Measurements from ENCODE around the gene CPT1B.

Gene CPT1B

DNA sequence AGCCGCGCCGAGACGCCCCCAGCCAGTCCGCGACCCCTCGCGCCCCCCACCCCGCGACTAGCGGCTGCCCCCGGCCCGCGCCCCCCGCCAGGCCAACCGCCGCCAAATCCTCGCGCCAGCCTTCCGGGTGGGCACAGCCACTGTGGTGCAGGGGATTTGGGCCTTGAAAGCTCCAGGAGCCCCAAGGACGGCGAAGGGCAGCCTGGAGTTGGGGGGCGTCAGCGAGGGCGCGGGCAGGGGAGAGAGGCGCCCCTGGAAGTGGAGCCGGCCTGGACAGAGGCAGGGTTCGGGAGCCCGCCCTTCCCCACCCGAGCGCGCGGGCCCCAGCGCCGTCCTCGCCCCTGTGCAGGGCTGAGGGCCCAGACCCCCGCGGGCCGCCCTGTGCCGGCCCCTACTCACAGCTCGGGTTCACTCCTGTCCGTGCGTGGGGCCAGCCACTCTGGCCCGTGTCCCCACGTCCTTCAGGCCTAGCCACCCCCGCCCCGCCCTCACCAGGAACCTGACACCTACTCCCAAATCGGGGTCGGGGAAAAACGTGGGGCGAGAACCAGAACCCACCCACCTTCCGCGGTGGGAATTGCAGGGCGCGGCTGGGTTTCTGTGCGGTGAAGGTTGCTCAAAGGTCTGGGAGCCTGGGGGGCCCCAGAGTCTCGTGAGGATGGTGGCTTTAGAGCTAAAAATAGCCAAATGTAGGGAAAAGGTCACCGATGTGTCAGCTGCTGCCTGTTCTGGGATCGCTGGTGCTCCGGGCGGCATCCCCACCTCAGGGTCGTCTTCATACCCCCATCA, at the start of gene CPT1B:
TSS of gene CPT1B (minus strand) at position 441 of the 789 bp plus-strand sequence. CDS start 512 bp downstream, outside the sequence.
- ChIA-PET POLR2A (ENCODE audit: low non-redundant PET) (no interaction called here), CTCF (interaction anchor here (1.0 kb wide), 1 partner anchor 52 kb away, joined by 3 read pairs; no protein-coding TSS in a partner anchor)
- no peak for DNase-seq (ENCODE audit: low spot score)
- TF ChIP-seq, protein P1, sequence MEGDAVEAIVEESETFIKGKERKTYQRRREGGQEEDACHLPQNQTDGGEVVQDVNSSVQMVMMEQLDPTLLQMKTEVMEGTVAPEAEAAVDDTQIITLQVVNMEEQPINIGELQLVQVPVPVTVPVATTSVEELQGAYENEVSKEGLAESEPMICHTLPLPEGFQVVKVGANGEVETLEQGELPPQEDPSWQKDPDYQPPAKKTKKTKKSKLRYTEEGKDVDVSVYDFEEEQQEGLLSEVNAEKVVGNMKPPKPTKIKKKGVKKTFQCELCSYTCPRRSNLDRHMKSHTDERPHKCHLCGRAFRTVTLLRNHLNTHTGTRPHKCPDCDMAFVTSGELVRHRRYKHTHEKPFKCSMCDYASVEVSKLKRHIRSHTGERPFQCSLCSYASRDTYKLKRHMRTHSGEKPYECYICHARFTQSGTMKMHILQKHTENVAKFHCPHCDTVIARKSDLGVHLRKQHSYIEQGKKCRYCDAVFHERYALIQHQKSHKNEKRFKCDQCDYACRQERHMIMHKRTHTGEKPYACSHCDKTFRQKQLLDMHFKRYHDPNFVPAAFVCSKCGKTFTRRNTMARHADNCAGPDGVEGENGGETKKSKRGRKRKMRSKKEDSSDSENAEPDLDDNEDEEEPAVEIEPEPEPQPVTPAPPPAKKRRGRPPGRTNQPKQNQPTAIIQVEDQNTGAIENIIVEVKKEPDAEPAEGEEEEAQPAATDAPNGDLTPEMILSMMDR (conservative IDR thresholded peaks at IDR 0.05; ENCODE audit: low read depth) = no peak
- H3K27ac ChIP-seq = peak within 1 kb of the TSS; percentile 93

DNA sequence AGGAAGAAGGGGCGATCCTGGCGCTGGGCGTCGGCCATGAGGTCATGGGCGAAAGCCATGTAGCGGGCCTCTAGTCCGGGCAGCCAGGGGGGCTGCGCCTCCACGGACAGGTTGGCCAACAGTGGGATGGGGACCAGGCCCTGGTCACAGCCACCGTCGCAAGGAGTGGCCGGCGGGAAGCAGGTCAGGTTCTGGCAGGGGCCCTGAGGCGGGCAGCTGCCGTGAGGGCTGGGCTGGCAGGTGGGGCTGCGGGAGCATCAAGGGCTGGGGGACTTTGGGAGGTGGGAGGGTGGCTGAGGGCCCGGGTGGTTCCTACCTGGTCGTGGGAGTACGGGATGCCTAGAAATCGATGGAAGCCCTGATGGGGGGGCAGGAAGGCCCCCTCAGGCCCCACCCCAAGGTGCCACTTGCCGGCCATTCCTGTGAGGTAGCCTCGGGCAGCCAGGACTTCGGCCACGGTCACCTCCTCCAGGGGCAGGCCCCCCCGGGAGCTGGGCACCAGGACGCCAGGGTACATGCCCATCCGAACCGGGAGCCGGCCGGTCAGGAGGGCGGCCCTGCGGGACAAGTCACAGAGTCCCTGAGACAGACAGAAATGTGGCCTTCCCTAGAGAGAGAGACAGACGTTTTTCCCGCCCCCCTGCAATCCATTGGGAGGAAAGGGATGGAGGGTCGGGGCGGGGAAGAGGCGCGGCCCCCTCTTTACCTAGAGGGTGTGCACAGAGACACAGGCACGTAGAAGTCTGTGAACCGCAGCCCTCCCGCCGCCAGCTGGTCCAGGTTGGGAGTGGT, 48.8 kb upstream of the CPT1B start:
- peak overlapping the region; percentile 67 for H3K27ac ChIP-seq
- no peak for DNase-seq (ENCODE audit: low spot score)
- TF ChIP-seq, protein P1 (conservative IDR thresholded peaks at IDR 0.05; ENCODE audit: low read depth) = no peak
- CTCF ChIA-PET = interaction anchor here (0.7 kb wide), 1 partner anchor 64 kb away, joined by 3 read pairs; no protein-coding TSS in a partner anchor
- POLR2A ChIA-PET (ENCODE audit: low non-redundant PET) = no interaction called here

DNA sequence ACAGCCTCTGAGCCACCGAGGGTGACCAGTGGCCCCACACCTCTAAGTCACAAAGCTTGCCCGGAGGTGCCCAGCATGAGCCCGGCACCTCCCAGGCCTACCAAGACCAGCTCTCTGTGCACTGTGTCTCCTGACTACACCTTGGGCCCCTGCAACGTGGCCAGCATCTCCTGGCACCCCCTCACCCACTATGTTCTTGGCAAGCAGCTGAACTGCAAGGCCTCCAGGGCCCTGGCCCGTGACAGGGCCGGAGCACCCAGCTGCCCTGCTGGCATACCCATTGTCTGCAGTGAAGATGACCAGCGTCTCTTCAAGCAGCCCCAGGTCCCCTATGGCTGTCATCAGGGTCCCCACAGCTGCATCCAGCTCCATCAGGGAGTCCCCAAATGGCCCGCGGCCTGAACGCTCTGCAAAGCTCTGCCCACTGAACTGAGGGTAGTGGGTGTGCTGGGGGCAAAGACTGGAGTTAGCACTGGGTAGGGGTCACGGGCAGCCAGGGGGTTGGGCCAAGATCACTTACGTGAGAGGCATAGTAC, 48.2 kb upstream of the CPT1B start:
- ChIA-PET POLR2A (ENCODE audit: low non-redundant PET) (no interaction called here), CTCF (interaction anchor here (0.7 kb wide), 1 partner anchor 65 kb away, joined by 3 read pairs; no protein-coding TSS in a partner anchor)
- TF ChIP-seq, protein P1 (conservative IDR thresholded peaks at IDR 0.05; ENCODE audit: low read depth) = no peak
- DNase-seq (ENCODE audit: low spot score) = no peak
- H3K27ac ChIP-seq = peak overlapping the region; percentile 67; the same call in 1 of the 2 replicates

DNA sequence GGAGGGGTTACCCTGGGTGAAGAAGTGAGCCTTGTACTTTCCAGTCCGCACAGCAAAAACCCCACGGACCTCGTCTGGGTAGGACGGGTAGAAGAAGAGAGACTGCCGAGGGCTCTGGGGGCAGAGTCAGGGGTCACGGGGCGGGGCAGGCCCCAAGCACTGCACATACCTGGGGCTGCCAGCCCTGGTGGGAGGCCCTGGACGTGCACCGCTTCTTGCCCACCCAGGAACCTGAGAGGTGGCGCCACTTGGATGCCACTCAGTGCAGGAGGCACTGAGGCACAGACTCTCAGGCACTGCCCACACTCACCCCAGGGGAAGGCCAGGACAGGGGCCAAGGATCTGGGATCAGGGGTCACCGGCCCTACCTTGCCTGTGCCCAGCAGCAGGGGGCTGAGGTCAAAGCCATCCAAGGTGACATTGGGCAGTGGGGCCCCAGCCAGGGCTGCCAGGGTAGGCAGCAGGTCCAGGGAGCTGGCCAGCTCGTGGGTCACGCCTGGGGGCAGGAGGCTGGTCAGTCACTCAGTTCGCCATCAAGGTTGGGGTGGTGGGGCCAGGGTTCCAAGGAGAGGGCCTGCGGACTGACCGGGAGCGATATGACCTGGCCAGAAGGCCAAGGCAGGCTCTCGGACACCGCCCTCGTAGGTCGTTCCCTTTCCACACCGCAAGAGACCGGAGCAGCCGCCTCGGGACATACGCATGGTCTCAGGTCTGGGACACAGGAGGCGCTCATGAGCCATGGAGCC, 47.5 kb upstream of the CPT1B start:
- ChIA-PET CTCF (no interaction called here), POLR2A (ENCODE audit: low non-redundant PET) (no interaction called here)
- TF ChIP-seq, protein P1 (conservative IDR thresholded peaks at IDR 0.05; ENCODE audit: low read depth) = no peak
- DNase-seq (ENCODE audit: low spot score) = no peak
- no peak overlapping the region for H3K27ac ChIP-seq

DNA sequence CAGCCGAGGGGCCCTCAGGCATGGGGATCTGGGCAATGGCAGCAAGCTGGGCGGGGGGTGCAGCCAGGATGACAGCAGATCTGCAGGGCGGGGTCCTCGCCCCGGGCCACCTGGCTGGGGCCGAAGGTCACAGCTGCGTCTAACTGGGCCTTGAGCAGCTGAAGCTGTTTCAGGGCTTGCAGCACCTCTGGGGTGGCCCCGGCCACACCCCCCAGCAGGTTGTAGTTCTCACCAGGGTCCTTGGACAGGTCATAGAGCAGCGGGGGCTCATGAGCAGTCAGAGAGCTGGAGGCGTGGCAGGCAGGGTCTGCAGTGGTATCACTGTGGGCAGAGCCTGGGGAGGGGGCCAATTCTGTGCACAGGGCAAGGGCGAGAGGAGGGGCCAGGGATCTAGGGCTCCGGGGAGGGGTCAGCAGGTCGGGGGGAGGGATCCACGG, 46.9 kb upstream of the CPT1B start:
- ChIA-PET CTCF (no interaction called here), POLR2A (ENCODE audit: low non-redundant PET) (no interaction called here)
- peak overlapping the region; percentile 11; the same call in 1 of the 2 replicates for H3K27ac ChIP-seq
- DNase-seq (ENCODE audit: low spot score) = no peak
- TF ChIP-seq, protein P1 (conservative IDR thresholded peaks at IDR 0.05; ENCODE audit: low read depth) = no peak

Measured in RWPE1 (cell line).